T-helper 1 cell treated with Interleukin-12 subunit alpha and Interleukin-12 subunit beta and Interleukin-4 antibody, amounts not matched to agents 30 ng/mL and 1 ng/mL, for 36 hours (primary cell): ENCODE data around the gene THPO. TPM values are rescaled to one million over a fixed set of nuclear protein-coding genes. Genes with fewer than 3 reads are reported as not detected.
"Not testable (repeated sequence)": the region's sequence is repeated elsewhere in the genome, so short reads cannot be mapped to it uniquely, and the experiment has no call there.

Source experiments
- intact Hi-C: fragments of 100-400 bp; cut with micrococcal nuclease; formaldehyde crosslinking; loops from one replicate; pipeline ENCODE4 v1.15.1; 2024
- total RNA-seq: library from RNA; stranded (reverse); gene quantifications from 2 replicates; pipeline ENCODE4 v1.2.3, GENCODE V29; 2022

The THPO gene
- total RNA-seq, 1 donor from 2014 or later: not detected

DNA sequence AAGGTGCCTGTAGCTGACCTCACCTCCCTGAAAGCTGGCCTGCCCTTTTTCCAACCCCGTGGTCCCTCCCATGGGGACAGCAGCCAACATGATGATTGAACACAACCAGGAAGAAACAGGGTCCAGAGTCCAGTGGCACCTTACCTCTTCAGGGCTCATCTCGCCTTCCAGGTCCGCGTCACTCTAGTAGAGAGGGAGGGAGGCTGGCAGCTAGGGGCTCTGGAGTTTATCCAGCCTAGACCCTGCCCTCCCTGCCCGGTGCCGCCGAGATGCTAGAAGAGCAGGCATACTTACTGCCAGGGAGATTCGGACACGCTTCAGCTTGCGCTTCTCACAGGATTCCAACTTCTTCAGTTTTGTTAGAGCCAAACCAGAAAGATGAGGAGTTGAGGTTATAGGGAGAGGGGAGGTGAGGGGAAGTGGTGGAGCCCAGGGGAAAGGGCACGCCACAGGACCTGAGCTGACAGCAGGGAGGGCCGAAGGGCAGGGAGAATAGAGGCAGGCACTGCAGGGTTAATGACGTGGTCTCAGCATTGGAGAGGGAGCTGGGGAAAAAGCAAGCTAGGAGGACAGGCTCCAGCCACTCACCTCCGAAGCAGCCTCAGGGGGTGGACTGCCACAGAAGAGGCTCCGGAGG is 25.7 kb downstream of the THPO start:
- intact Hi-C loops: no loop called here

DNA sequence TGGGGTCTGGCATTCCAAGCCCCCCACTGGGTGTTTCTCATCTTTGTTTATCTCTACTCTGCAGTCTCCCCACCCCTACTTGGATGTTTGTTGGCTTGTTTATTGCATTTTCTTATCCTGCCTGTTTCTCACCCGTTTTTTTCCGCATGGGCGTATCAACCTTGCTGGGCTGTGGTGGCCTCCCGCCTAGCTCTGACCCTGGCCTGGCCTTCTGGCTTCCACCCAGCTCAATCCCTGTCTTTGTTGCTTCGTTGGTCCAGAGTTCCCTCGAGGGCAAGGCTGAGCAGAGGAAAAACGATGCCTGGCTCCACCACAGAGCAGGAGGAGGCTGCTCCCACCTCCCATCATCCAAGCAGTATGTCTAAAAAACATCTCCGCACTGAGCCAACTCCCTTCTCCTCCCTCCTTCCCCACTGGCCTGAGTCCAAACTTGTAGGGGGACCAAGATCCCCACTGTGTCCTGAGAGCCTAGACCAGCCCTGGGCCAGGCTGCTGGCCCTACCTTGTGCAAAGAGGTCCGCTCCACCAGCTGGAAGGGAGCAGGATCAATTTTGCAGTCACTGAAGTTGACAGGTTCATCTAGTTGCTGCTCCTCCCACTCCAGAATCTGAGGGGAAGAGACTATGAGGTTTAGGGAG is 26.4 kb downstream of the THPO start:
- intact Hi-C loops: no loop called here

DNA sequence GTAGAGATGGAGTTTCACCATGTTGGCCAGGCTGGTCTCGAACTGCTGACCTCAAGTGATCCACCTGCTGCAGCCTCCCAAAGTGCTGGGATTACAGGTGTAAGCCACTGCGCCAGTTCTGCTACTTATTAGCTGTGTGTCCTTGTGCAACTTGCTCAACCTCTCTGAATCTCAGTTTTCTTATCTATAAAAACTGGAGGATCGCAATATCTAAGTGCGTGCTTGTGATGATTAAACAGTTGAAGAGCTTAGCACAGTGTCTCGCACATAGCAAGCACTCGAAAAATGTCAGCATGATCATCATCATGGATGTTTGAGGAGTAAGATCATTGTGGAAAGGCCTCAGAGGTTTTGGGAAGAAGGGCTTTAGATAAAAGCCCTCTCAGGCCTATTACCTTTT is 27.4 kb downstream of the THPO start:
- intact Hi-C loops: no loop called here

DNA sequence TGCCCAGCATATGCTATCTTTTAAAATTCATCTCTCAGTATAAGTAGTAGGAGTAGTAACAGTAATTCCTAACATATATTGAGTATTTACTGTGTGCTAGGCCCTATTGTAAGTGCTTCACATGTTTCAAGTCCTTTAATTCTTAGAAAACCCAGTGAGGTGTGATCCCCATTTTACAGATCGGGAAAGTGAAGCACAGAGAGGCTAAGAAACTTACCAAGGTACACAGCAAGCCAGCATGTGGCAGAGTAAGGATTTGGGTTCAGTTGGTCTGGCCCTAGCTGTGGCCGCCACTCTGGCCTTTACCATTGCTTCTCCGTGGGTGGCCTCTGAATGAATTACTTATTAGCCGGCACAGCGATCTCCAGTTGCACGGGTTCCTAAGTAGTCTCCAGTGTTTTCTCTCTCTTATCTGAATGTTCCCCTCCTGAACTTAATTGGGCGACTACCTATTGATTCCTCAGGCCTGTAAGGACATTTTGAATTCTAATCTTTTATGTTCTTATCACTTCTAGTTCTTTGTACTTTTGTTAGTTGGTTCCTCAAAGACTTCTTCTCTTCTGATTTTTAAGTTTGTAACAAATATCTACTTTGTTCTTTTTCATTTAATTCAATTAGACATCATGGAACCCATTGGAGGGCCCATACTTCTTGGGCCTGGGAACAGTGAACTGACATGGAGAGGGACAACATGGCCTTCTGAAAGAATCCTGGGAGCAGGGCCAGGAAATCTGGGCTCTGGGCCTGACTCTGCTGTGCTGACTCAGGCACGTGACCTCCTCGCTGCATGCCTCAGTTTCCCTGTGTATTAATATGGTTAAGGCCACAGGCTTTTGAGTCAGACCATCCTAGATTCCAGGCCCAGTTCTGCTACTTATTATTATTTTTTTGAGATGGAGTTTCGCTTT is 28.2 kb downstream of the THPO start:
- intact Hi-C loops: no loop called here

DNA sequence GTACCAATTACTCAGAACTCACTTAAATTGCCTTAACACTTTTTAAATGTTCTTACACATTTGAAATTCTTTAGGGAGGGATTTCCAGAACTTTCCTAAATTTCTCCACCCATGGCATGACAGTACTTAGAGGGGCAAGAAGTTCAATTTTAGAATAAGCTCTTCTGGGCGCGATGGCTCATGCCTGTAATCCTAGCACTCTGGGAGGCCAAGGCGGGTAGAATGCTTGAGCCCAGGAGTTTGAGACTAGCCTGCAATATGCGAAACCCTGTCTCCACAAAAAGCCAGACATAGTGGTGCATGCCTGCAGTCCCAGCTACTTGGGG is 30.0 kb downstream of the THPO start:
- intact Hi-C loops: no loop called here

DNA sequence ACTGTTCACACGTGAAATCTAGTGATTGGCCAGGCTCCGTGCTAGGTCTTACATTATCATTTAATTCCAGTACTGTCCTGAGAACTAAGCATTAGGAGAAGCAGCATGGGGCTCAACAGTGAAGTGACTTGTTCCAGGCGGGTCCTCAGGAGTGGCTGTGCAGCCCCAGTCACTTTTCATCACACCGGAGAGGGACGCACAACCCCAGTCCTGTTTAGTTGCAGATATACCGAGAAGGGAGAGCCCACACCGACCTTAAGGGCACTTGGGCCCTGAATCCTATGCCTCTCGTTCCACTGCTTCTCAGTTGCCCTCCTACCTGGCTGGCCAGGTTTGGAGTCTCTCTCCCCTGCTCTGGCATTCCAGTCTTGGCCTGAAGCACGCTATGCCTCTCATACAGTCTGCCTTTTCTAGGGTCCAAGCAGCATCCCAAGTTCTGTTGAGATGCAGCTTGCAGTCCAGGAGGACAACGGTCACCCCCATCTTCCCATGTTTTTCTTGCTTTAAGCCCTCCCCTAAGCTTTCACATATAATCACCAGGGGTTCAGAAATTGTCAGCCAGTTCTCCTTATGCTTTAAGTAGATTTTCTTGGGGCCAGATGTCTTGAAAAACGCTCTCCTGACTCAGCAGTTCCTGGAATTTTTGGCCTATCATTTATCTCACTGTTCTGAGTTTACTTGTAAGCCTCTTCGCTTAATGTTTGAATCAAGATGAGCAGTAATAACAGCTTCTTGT is 30.5 kb downstream of the THPO start:
- intact Hi-C loops: no loop called here

DNA sequence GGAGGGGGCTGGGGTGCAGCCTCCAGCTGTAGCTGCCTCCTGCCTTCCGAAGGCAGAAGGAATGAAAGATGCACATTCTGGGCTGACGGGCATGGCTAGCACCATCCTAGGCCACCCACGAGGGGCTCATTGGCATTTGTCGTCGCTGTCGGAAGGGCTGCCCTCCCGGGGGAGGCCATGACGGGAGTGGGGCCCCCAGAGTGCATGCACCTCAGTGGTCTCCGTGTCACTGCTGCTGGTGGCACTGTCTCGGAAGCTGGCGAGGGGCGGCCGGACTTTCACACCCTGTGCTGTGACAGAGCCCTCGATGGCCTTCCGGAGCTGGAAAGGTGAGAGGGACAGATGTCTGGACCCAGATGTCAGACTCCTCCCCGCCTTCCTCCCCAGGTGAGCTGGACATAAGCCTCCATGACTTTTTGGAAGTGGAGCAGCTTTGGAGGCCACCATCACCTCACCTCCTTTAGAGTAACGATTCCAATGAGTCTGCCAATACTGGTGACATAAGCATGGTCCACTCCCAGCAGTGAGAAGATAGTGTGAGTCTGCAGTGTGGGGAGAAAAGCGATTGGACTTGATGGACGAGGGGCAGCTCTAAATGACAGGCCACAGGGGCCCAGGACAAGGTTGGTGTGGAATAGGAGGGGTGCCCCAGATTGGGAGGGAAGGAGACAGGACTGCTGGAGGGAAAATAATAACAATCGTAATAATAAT is 31.4 kb downstream of the THPO start:
- intact Hi-C loops: no loop called here

DNA sequence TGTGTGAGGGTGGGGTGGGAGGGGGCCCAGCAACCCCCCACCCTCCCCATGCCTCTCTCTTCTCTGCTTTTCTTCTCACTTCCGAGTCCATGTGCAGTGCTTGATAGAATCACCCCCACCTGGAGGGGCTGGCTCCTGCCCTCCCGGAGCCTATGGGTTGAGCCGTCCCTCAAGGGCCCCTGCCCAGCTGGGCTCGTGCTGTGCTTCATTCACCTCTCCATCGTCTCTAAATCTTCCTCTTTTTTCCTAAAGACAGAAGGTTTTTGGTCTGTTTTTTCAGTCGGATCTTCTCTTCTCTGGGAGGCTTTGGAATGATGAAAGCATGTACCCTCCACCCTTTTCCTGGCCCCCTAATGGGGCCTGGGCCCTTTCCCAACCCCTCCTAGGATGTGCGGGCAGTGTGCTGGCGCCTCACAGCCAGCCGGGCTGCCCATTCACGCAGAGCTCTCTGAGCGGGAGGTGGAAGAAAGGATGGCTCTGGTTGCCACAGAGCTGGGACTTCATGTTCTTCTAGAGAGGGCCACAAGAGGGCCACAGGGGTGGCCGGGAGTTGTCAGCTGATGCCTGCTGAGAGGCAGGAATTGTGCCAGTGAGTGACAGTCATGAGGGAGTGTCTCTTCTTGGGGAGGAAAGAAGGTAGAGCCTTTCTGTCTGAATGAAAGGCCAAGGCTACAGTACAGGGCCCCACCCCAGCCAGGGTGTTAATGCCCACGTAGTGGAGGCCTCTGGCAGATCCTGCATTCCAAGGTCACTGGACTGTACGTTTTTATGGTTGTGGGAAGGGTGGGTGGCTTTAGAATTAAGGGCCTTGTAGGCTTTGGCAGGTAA is 32.5 kb downstream of the THPO start:
- intact Hi-C loops: no loop called here

DNA sequence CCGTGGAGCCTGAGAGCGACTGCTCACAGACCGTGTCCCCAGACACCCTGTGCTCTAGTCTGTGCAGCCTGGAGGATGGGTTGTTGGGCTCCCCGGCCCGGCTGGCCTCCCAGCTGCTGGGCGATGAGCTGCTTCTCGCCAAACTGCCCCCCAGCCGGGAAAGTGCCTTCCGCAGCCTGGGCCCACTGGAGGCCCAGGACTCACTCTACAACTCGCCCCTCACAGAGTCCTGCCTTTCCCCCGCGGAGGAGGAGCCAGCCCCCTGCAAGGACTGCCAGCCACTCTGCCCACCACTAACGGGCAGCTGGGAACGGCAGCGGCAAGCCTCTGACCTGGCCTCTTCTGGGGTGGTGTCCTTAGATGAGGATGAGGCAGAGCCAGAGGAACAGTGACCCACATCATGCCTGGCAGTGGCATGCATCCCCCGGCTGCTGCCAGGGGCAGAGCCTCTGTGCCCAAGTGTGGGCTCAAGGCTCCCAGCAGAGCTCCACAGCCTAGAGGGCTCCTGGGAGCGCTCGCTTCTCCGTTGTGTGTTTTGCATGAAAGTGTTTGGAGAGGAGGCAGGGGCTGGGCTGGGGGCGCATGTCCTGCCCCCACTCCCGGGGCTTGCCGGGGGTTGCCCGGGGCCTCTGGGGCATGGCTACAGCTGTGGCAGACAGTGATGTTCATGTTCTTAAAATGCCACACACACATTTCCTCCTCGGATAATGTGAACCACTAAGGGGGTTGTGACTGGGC is 33.3 kb downstream of the THPO start:
- intact Hi-C loops: no loop called here

DNA sequence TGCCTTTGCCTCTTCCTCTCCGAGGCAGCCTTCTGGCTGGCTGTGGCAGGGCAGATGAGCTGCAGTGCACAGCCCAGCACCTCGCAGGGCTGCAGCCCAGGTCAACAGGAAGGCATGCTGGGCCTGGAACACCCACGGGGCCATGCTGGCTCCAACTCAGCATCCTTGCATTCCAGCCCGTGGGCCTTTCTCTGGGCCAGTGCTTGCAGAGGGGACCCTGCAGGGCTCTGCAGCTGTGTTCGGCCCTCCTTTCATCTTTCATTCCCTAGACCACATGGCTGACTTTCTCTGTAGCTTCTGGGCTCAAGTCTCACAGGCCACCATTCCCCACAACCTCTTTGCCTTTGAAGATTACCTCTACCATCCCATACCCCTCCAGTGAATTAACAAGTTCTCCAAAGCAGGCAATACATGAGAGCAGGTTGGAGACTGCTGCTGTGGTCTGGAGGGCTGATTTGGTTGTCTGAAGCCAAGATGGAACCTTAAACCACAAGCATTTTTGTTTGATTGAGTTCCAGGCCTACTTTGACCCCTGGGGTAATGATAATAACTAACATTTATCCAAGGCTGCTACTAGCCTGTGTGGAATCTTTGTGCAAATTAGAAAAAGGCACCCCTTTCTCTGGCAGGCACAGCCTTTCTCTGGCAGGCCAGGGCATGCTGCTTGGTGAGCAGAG is 34.7 kb downstream of the THPO start:
- intact Hi-C loops: no loop called here

DNA sequence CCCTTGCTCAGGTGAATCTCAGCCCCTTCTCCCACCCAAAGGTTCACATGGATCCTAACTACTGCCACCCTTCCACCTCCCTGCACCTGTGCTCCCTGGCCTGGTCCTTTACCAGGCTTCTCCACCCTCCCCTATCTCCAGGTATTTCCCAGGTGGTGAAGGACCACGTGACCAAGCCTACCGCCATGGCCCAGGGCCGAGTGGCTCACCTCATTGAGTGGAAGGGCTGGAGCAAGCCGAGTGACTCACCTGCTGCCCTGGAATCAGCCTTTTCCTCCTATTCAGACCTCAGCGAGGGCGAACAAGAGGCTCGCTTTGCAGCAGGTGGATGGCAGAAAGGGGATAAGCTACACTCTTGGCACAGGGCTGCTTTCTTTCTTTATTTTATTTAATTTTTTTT is 36.1 kb downstream of the THPO start:
- intact Hi-C loops: no loop called here

DNA sequence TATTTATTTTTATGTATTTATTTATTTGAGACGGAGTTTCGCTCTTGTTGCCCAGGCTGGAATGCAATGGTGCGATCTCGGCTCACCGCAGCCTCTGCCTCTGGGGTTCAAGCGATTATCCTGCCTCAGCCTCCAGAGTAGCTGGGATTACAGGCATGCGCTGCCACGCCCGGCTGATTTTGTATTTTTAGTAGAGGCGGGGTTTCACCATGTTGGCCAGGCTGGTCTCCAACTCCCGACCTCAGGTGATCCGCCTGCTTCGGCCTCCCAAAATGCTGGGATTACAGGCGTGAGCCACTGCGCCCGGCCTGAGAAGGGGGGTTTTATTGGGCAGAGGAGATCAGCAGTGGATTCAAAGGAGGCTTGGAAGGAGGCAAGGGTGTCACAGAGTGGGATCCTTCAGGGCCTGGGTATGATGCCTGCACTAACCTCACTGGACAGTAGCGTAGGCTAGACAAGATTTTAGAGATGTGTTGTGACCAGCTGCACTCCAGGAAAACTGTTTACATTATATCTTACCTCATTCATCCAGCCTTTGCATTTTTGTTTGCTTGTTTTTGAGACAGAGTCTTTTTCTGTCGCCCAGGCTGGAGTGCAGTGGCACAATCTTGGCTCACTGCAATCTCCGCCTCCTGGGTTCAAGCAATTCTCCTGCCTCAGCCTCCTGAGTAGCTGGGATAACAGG is 38.4 kb downstream of the THPO start:
- intact Hi-C loops: not testable (repeated sequence)

DNA sequence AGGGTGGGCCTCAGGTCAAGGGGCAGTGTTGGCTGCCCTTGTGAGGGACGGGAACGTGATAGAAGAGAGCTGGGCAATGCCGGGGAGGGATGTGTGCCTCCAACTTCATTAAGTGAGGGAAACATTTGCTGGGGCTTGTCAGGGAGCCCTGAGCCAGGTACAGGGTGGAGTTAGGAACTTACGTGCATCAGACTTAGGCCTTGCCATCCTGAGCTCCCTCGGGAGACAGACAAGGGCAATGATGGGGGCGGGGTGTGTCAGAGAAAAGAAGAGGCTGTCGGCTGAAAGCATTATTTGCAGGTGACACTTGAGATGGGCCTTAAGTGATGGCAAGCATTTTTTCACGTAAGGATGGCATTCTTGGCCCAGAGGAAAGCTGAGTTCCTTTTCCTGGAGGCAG is 39.0 kb downstream of the THPO start:
- intact Hi-C loops: no loop called here

DNA sequence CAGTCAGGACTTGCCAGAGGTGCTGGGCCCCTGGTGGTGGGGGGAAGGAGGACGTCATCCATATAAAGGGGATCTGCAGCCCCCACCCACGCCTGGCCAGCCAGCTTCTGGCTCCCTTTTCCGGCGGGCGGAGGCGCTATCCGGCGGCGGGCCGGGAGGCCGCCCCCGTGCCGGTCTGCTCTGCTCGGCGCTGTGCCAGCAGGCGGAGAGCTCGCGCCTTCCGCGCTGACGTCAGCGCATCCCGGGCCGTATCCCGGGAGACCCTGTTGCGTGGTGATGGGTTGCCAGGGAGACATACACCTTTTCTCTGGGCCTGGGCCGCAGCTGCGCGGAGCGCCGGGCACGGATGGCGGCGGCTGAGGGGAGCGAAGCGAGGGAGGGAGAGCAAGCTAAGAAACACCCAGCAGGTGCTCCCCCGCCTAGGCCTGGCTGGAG is 39.5 kb downstream of the THPO start:
- intact Hi-C loops: no loop called here

DNA sequence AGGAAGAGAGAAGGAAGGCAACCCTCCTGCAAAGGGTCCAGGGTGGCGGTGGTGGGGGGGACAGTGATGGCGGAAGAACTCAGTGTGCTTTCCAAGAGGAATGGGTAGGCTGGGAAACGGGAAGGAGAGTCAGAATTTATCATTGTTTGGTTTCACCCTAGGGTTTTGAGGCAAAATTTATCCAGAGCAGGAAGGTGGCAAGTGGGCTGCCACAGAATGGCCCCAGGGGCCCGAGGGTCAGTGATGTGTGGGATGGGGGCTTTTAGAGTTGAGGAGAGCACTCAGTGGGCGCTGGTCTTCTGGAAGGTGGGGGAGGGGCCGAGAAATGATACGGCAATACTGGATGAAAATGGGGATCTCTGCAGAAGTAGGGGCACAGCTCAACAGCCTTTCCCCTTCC is 40.0 kb downstream of the THPO start:
- intact Hi-C loops: no loop called here

DNA sequence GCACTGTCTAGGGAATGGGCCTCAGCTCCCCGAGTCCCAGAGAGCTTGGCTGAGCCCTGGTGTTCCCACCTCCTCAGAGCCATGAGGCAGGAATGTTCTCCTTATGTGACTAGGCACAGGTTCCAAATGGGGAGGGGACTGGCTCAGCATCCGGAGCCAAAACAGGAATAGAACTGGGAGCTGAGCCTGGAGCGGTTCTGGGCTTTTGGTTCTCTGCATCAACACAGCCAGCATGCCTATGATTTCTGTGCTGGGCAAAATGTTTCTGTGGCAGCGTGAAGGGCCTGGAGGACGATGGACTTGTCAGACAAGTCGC is 40.6 kb downstream of the THPO start, which contains the start of gene FAM131A:
TSS of gene FAM131A (plus strand) at position 202 of the 316 bp plus-strand sequence. CDS start at position 233, 31 bp downstream.
- intact Hi-C loops: no loop called here

DNA sequence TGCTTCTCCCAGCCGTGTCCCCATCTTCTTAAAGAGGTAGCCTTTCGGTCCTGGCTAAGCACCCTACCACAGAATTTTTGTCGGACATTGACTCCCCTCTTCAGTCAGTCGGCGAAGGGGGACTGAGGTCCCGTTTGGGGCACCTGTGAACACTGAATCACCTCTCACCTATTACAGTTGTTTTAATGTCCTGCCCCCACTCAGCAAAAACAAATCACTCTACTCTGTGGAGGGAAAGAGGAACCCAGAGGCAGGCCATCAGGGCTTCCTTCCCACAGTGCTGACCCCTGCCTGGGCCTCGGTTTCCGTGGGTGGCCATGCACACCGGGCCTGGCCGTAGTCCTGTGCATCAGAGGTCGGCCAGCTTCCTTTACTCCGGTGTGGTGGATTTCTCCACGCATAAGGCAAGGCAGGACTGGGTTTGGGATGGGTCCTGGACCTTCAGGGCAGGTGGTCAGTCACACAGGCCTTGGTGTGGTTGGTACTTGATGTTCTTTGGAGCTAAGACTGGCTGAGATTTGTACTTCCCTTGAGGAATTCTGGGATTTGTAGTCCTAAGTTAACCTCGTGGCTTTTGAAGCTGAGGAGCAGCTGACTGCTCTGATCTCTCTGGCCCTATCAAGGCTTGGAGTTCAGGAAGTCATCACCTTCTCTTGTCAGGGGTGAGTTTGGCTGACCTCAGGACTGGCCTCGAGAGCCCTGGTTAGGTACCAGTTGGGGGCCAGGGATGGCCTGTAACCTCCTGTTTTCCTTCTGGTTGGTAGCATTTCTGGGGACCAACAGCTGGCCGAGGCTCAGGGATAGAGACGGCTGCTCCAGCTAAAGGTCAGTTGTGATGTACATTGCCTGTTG is 41.2 kb downstream of the THPO start:
- intact Hi-C loops: no loop called here
